PFSK-1 (cell line): ENCODE data around the gene SIRT3.

Experiments used
- FOXP2 ChIP-seq: optimal IDR thresholded peaks from 2 replicates; pipeline ENCODE3; 2011; ENCODE audit warnings: borderline replicate concordance, control low read depth, inconsistent platforms; ENCODE audit not compliant: insufficient read depth; ENCODE audit errors: extremely low read length, extremely low read depth
- POLR2AphosphoS5 ChIP-seq: IDR thresholded peaks from 2 replicates; pipeline ENCODE4 v1.6.1; 2012; ENCODE audit warnings: low read depth, mild to moderate bottlenecking, control low read depth, low read length, moderate library complexity
- SIN3A ChIP-seq: IDR thresholded peaks from 2 replicates; pipeline ENCODE4 v1.6.1; 2012; ENCODE audit warnings: mild to moderate bottlenecking, low read length, moderate library complexity, borderline replicate concordance; ENCODE audit not compliant: insufficient read depth
- TAF1 ChIP-seq: IDR thresholded peaks from 2 replicates; pipeline ENCODE4 v1.6.1; 2012; ENCODE audit warnings: low read length, control low read depth, borderline replicate concordance; ENCODE audit not compliant: insufficient read depth
- TF ChIP-seq, protein P1 (sequence below), 2 experiments: IDR thresholded peaks; 2 replicates each; pipeline versions ENCODE4 v1.6.1 to v1.8.0; 2011 to 2012; ENCODE audit warnings: low read depth in 2 of 2, low read length in 2 of 2, control low read depth in 1 of 2, inconsistent platforms in 1 of 2, mild to moderate bottlenecking in 1 of 2, moderate library complexity in 1 of 2; ENCODE audit not compliant: insufficient read depth in 1 of 2

The SIRT3 gene

DNA sequence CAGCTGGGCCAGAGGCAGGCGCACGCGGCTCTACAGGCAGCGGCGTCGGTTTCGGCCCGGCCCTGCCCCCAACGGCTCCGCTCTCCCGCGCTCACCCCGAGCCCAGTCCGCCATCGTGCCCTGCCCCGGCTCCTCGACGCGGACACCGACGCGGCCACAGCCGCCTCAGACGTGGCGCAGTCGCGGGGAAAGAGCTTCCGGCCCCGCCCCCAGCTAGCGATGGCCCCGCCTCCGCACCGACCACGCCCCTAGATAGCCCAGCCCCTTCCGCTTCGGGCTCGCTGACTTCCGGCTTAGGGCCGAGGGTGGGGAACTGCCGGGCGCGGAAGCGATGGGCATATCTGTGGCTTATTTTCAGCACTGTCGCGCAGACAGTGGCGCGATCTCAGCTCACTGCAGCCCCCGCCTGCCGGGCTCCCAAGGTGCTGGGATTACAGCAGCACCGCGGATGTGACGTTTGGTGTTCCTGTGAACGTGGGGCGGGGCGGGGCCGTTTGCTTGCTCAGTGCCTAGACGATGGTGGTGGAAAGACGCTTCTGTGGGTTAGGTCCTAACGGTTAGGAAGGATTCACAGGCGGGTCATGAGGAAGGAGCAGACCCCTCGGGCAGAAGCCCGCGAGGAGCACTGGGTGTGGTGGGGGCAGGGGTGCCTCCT lies 28.8 kb downstream of the SIRT3 start, which contains the start of the genes BET1L and RIC8A:
Gene BET1L, minus strand, starts transcription at position 192 of the 655 bp plus-strand sequence. Its CDS starts 78 bp downstream, at position 114.
Gene RIC8A, plus strand, starts transcription at position 501 of the 655 bp plus-strand sequence. CDS start 1,147 bp downstream, outside the sequence.
- TF ChIP-seq, protein P1, sequence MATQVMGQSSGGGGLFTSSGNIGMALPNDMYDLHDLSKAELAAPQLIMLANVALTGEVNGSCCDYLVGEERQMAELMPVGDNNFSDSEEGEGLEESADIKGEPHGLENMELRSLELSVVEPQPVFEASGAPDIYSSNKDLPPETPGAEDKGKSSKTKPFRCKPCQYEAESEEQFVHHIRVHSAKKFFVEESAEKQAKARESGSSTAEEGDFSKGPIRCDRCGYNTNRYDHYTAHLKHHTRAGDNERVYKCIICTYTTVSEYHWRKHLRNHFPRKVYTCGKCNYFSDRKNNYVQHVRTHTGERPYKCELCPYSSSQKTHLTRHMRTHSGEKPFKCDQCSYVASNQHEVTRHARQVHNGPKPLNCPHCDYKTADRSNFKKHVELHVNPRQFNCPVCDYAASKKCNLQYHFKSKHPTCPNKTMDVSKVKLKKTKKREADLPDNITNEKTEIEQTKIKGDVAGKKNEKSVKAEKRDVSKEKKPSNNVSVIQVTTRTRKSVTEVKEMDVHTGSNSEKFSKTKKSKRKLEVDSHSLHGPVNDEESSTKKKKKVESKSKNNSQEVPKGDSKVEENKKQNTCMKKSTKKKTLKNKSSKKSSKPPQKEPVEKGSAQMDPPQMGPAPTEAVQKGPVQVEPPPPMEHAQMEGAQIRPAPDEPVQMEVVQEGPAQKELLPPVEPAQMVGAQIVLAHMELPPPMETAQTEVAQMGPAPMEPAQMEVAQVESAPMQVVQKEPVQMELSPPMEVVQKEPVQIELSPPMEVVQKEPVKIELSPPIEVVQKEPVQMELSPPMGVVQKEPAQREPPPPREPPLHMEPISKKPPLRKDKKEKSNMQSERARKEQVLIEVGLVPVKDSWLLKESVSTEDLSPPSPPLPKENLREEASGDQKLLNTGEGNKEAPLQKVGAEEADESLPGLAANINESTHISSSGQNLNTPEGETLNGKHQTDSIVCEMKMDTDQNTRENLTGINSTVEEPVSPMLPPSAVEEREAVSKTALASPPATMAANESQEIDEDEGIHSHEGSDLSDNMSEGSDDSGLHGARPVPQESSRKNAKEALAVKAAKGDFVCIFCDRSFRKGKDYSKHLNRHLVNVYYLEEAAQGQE (IDR thresholded peaks at IDR 0.05; ENCODE audit: insufficient read depth in 1 of 2, low read depth in 2 of 2, low read length in 2 of 2), result peak in 1 of 2 experiments; percentile 72; a peak in 2 of 4 replicates
- peak; percentile 99 for TF ChIP-seq TAF1
- TF ChIP-seq POLR2AphosphoS5, result peak; percentile 71; the same call in 1 of the 2 replicates
- peak; percentile 41; the same call in 1 of the 2 replicates for TF ChIP-seq SIN3A
- no peak for TF ChIP-seq FOXP2

DNA sequence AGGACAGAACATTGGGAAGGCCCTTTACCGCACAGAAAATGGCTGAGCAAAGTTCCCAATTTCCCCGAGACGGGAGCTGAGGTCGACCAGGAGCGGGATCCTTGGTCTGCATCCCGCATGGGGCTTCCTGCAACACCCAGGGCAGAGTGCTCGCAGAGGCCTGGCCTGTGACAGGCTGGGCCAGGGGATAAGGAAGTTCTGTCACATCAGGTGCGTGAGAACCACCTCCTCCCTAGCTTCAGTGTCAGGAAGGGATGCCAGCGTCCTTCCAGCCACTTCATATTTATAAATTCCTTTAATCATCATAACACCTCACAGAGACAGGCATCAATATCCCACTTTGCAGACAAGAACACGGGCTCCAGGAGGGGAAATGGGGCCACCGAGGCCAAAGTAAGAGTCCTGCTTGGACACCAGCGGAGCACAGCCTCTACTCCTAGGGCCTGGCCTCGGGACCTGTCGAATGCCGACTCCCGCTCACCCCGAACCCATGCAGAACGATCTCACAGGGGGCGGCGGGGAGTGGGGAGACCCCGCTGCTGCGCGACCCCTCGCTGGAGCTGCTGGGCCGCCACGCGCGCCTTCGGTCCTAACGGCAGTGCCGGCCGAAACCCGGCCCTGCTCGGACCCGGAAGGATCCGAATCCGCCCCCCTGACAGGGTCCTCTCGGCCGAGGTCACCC lies 29.5 kb downstream of the SIRT3 start:
- TF ChIP-seq TAF1 (no peak), POLR2AphosphoS5 (peak; percentile 16; the same call in 1 of the 2 replicates), SIN3A (0 out of 2 replicates have a peak, but pooled peaks have one; percentile 11)
- TF ChIP-seq, protein P1 (IDR thresholded peaks at IDR 0.05; ENCODE audit: insufficient read depth in 1 of 2, low read depth in 2 of 2, low read length in 2 of 2), result no peak

GRCh38 chr11:206002-206384 lies 30.1 kb downstream of the SIRT3 start:
- no peak for TF ChIP-seq SIN3A
- no peak for TF ChIP-seq TAF1
- no peak; the same call in 1 of the 2 replicates for TF ChIP-seq POLR2AphosphoS5
- no peak for TF ChIP-seq FOXP2
- TF ChIP-seq, protein P1 (IDR thresholded peaks at IDR 0.05; ENCODE audit: insufficient read depth in 1 of 2, low read depth in 2 of 2, low read length in 2 of 2), result no peak

GRCh38 chr11:205221-206001 lies 30.7 kb downstream of the SIRT3 start:
- no peak for TF ChIP-seq POLR2AphosphoS5
- no peak for TF ChIP-seq FOXP2
- no peak for TF ChIP-seq TAF1
- TF ChIP-seq, protein P1 (IDR thresholded peaks at IDR 0.05; ENCODE audit: insufficient read depth in 1 of 2, low read depth in 2 of 2, low read length in 2 of 2), result no peak
- TF ChIP-seq SIN3A, result no peak
